ENCODE data around the gene CLBA1. TPM values are rescaled to one million over a fixed set of nuclear protein-coding genes. Genes with fewer than 3 reads are reported as not detected.
"Not testable (repeated sequence)": the region's sequence is repeated elsewhere in the genome, so short reads cannot be mapped to it uniquely, and the experiment has no call there.

The CLBA1 gene
- 3.7 and 4.6 TPM in 2 replicates for total RNA-seq

- peak; percentile 94 for DNase-seq
These were observed at the start of gene CLBA1 for GRCh38 chr14:104985675-104986486. TSS of gene CLBA1 (plus strand) at chr14:104985788. CDS start at chr14:104986432, 644 bp downstream.

- DNase-seq: no peak
These were observed 49.6 kb upstream of the CLBA1 start for GRCh38 chr14:104935955-104936354.

GRCh38 chr14:104936361-104937155 lies 49.0 kb upstream of the CLBA1 start:
- no peak for DNase-seq

- no peak for DNase-seq
These were observed 48.4 kb upstream of the CLBA1 start for GRCh38 chr14:104937161-104937560.

GRCh38 chr14:104937694-104938365 lies 47.8 kb upstream of the CLBA1 start:
- DNase-seq: no peak

GRCh38 chr14:104938436-104938835 lies 47.2 kb upstream of the CLBA1 start:
- no peak for DNase-seq

GRCh38 chr14:104938960-104939359 lies 46.6 kb upstream of the CLBA1 start:
- DNase-seq: no peak

GRCh38 chr14:104939666-104940410 lies 45.8 kb upstream of the CLBA1 start:
- no peak for DNase-seq

GRCh38 chr14:104940526-104941150 lies 45.0 kb upstream of the CLBA1 start:
- peak; percentile 12 for DNase-seq

GRCh38 chr14:104941508-104942365 lies 43.9 kb upstream of the CLBA1 start:
- no peak for DNase-seq

GRCh38 chr14:104942586-104942985 lies 43.0 kb upstream of the CLBA1 start:
- no peak for DNase-seq

GRCh38 chr14:104943216-104944015 lies 42.2 kb upstream of the CLBA1 start:
- not testable (repeated sequence) for DNase-seq

GRCh38 chr14:104944016-104944308 lies 41.6 kb upstream of the CLBA1 start:
- not testable (repeated sequence) for DNase-seq

GRCh38 chr14:104944436-104945205 lies 41.0 kb upstream of the CLBA1 start:
- DNase-seq: not testable (repeated sequence)

GRCh38 chr14:104945266-104945665 lies 40.3 kb upstream of the CLBA1 start:
- not testable (repeated sequence) for DNase-seq

- DNase-seq: not testable (repeated sequence)
These were observed 39.3 kb upstream of the CLBA1 start for GRCh38 chr14:104945986-104946965.

- not testable (repeated sequence) for DNase-seq
These were observed 38.4 kb upstream of the CLBA1 start for GRCh38 chr14:104947201-104947600.

All from dermis blood vessel endothelial cell (primary cell).